ENCODE data around the gene NVL. TPM values are rescaled to one million over a fixed set of nuclear protein-coding genes. Genes with fewer than 3 reads are reported as not detected.

Gene NVL
- total and polyA plus RNA-seq, 2 of the 8 experiments (the other 6 are each of a cell fraction or from before 2014, with no cell fraction given): 22.7 to 45.8 TPM

DNA sequence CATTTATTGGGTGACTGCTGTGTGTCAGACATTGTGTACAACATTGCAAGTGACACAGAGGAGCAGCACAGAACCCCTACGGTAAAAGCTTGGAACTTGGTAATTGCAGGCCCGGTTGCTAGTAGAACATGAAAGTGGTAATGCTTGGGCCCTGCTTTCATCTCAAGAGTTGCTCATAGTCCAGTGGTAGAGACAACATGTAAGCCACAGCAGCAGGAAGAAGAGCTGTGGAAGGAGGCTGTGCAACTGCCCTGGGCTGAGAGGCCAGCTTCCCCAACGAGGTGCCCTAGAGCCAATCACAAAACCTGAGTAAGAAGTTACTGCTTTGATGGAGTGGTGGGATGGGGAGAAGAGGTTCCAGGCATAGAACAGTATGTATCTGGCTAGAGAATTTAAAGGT is 45.1 kb upstream of the NVL start:
- FAIRE-seq: no peak
- no peak for TF ChIP-seq ZNF274 (IDR thresholded peaks at IDR 0.05; ENCODE audit: borderline replicate concordance, extremely low read depth, low read length)
- TF ChIP-seq CHD2 (IDR thresholded peaks at IDR 0.05; ENCODE audit: low read length): no peak
- no peak for TF ChIP-seq SAP30 (IDR thresholded peaks at IDR 0.05; ENCODE audit: insufficient read depth, insufficient replicate concordance, low read length)
- TF ChIP-seq BCL11A (IDR thresholded peaks at IDR 0.05; ENCODE audit: low read depth in 2 of 2, low read length in 2 of 2): no peak
- TF ChIP-seq RAD21 (IDR thresholded peaks at IDR 0.05 in 1 of 2, conservative IDR thresholded peaks at IDR 0.05 in 1 of 2; ENCODE audit: low read depth in 2 of 2, low read length in 2 of 2): no peak
- TF ChIP-seq TCF12 (IDR thresholded peaks at IDR 0.05; ENCODE audit: low read depth, low read length): no peak
- no peak for TF ChIP-seq CTCF (IDR thresholded peaks at IDR 0.05; ENCODE audit: control extremely low read depth in 1 of 3, insufficient read depth in 1 of 3, low read depth in 1 of 3, low read length in 3 of 3)
- TF ChIP-seq HDAC2 (IDR thresholded peaks at IDR 0.05; ENCODE audit: borderline replicate concordance in 1 of 2, low read depth in 2 of 2, low read length in 2 of 2): no peak
- no peak for TF ChIP-seq POLR2A (IDR thresholded peaks at IDR 0.05; ENCODE audit: control extremely low read depth in 1 of 2, low read depth in 2 of 2, low read length in 2 of 2)
- TF ChIP-seq EP300 (IDR thresholded peaks at IDR 0.05; ENCODE audit: borderline replicate concordance in 1 of 2, low read depth in 2 of 2, low read length in 2 of 2): no peak
- TF ChIP-seq BRCA1 (IDR thresholded peaks at IDR 0.05; ENCODE audit: low read depth, low read length): no peak

More for the DNA sequence above, 45.1 kb upstream of the NVL start:
- H2BK12ac ChIP-seq (ENCODE audit: low read depth, low read length): no peak overlapping the region
- no peak overlapping the region for H3K4me3 ChIP-seq (ENCODE audit: extremely low read depth in 1 of 4, insufficient read depth in 2 of 4, low read depth in 3 of 4, low read length in 4 of 4)
- POLR2A ChIA-PET (ENCODE audit: partially characterized antibody): interaction anchor here (0.6 to 1.3 kb wide), 3 partner anchors 17 to 59 kb away, joined by 3 to 4 read pairs (median 3); no protein-coding TSS in a partner anchor
- H3K23me2 ChIP-seq (ENCODE audit: low read depth, low read length): no peaks in the 10 kb centered on the region
- H3K4me1 ChIP-seq (replicated peaks in 1 of 4; ENCODE audit: control insufficient read depth in 3 of 4, insufficient read depth in 4 of 4, low read length in 3 of 4): no peaks in the 10 kb centered on the region
- H3K79me1 ChIP-seq (ENCODE audit: low read depth, low read length): no peaks in the 10 kb centered on the region
- no peak overlapping the region for H3K4ac ChIP-seq (replicated peaks; ENCODE audit: insufficient read length, low read depth, low read length)
- no peak overlapping the region for H2BK5ac ChIP-seq (ENCODE audit: low read depth, low read length)
- H4K91ac ChIP-seq (replicated peaks; ENCODE audit: insufficient read length, low read length): no peak overlapping the region
- WGBS, 2 experiments (ENCODE audit: extremely low coverage in 1 of 2, insufficient coverage in 1 of 2, insufficient read length in 1 of 2, insufficient replicate concordance in 2 of 2, low coverage in 1 of 2, low lambda C conversion rate in 2 of 2, missing lambda C conversion rate in 1 of 2): 88% methylated on average over 3 of the region's 3 CpGs; no CpG with 5 or more reads in 1 of the 2 experiments
- H3K27me3 ChIP-seq (replicated peaks in 1 of 4; ENCODE audit: control insufficient read depth in 3 of 4, extremely low read depth in 1 of 4, insufficient read depth in 3 of 4, low read length in 3 of 4): no peaks in the 10 kb centered on the region
- no peaks in the 10 kb centered on the region for H3K9me3 ChIP-seq (ENCODE audit: insufficient read depth in 2 of 2, low read depth in 1 of 2, low read length in 1 of 2)
- H3K9ac ChIP-seq (replicated peaks in 1 of 4; ENCODE audit: extremely low read depth in 1 of 4, low read depth in 3 of 4, low read length in 3 of 4): no peak overlapping the region
- no peak overlapping the region for H2BK120ac ChIP-seq (replicated peaks; ENCODE audit: low read depth, low read length)
- H3K23ac ChIP-seq (ENCODE audit: insufficient read length): no peak overlapping the region
- H2AK5ac ChIP-seq (ENCODE audit: low read depth, low read length): no peak overlapping the region
- peaks cover 0 to 2% of the 10 kb centered on the region in 2 experiments for H4K20me1 ChIP-seq (replicated peaks in 1 of 2; ENCODE audit: control insufficient read depth in 1 of 2, insufficient read depth in 2 of 2, low read length in 2 of 2)
- H3K27ac ChIP-seq (ENCODE audit: low read depth, low read length): no peak overlapping the region
- H4K5ac ChIP-seq (ENCODE audit: insufficient read length, low read depth, low read length): no peak overlapping the region
- H2BK20ac ChIP-seq (ENCODE audit: low read length): no peak overlapping the region
- H3K18ac ChIP-seq (ENCODE audit: extremely low read depth, low read length): no peak overlapping the region
- no peak overlapping the region for H4K8ac ChIP-seq (ENCODE audit: extremely low read depth, insufficient read depth, low read length)
- CTCF ChIA-PET (ENCODE audit: partially characterized antibody): interaction anchor here (1.2 to 1.4 kb wide), 2 partner anchors 8 to 11 kb away, joined by 3 to 5 read pairs; no protein-coding TSS in a partner anchor
- H3K14ac ChIP-seq (ENCODE audit: insufficient read length): no peak overlapping the region
- H2AFZ ChIP-seq (ENCODE audit: low read length): no peak overlapping the region
- 0 out of 4 replicates have a peak, but pooled peaks cover 0 to 4% of the 10 kb centered on the region in 2 experiments for H3K79me2 ChIP-seq (ENCODE audit: control insufficient read depth in 1 of 2, insufficient read depth in 2 of 2, low read length in 2 of 2)
- H3K56ac ChIP-seq (replicated peaks; ENCODE audit: insufficient read length, low read depth, low read length): no peak overlapping the region
- DNase-seq (ENCODE audit: low read depth in 1 of 2, low spot score in 2 of 2): no peak
- no peak overlapping the region for H3K4me2 ChIP-seq (ENCODE audit: insufficient read depth in 1 of 2, low read depth in 2 of 2, low read length in 2 of 2)
- no peak overlapping the region for H2BK15ac ChIP-seq (ENCODE audit: low read length)
- peaks cover 16 to 89% (median 50%) of the 10 kb centered on the region in 4 experiments for H3K36me3 ChIP-seq (ENCODE audit: control insufficient read depth in 2 of 4, insufficient read depth in 4 of 4, low read length in 3 of 4)

Data from H1 (cell line).